ENCODE data around the gene PHF21B. TPM values are rescaled to one million over a fixed set of nuclear protein-coding genes. Genes with fewer than 3 reads are reported as not detected.

The PHF21B gene
- total RNA-seq, 5 donors from 2014 or later (not counting 1 experiment from before 2014, with no cell fraction given) = 0.15 to 0.36 TPM; not detected in 3

GRCh38 chr22:44914026-44914721, 95.6 kb downstream of the PHF21B start:
- Histone ChIP-seq H3K27ac (ENCODE audit: low read length) (no peak overlapping the region), H3K4me1 (ENCODE audit: control insufficient read depth in 1 of 2, extremely low read depth in 1 of 2, insufficient read depth in 2 of 2, low read length in 2 of 2) (no peaks in the 10 kb centered on the region), H3K9me3 (no peaks in the 10 kb centered on the region), H3K27me3 (replicated peaks in 1 of 2; ENCODE audit: control insufficient read depth in 2 of 2, extremely low read depth in 1 of 2, insufficient read depth in 2 of 2, low read length in 1 of 2) (peaks cover 0 to 39% of the 10 kb centered on the region in 2 experiments), H3K4me3 (ENCODE audit: control insufficient read depth in 1 of 2, extremely low read depth in 1 of 2, low read length in 1 of 2) (no peak overlapping the region), H3K36me3 (ENCODE audit: control insufficient read depth in 2 of 2, extremely low read depth in 1 of 2, insufficient read depth in 1 of 2, low read length in 1 of 2) (no peaks in the 10 kb centered on the region)
- H3K9me3 Mint-ChIP-seq = peaks cover 8 to 11% (median 8%) of the 10 kb centered on the region in 3 donors
- no peak overlapping the region for H3K27ac Mint-ChIP-seq
- 83% methylated on average over 5 of the region's 13 CpGs for WGBS (ENCODE audit: insufficient coverage)
- no peak overlapping the region for H3K4me3 Mint-ChIP-seq
- POLR2A ChIA-PET = no interaction called here
- no peaks in the 10 kb centered on the region for H3K4me1 Mint-ChIP-seq
- DNase-seq = no peak
- H3K36me3 Mint-ChIP-seq = no peaks in the 10 kb centered on the region
- CTCF ChIA-PET = no interaction called here
- ATAC-seq (replicated peaks in 1 of 4) = no peak
- H3K27me3 Mint-ChIP-seq = peaks cover 8 to 9% of the 10 kb centered on the region in 2 donors

GRCh38 chr22:44913198-44913983, 96.4 kb downstream of the PHF21B start:
- 85% methylated on average over 9 of the region's 24 CpGs for WGBS (ENCODE audit: insufficient coverage)
- H3K27ac Mint-ChIP-seq = no peak overlapping the region
- Histone ChIP-seq H3K4me3 (ENCODE audit: control insufficient read depth in 1 of 2, extremely low read depth in 1 of 2, low read length in 1 of 2) (no peak overlapping the region), H3K4me1 (ENCODE audit: control insufficient read depth in 1 of 2, extremely low read depth in 1 of 2, insufficient read depth in 2 of 2, low read length in 2 of 2) (no peaks in the 10 kb centered on the region), H3K27me3 (replicated peaks in 1 of 2; ENCODE audit: control insufficient read depth in 2 of 2, extremely low read depth in 1 of 2, insufficient read depth in 2 of 2, low read length in 1 of 2) (peaks cover 0 to 38% of the 10 kb centered on the region in 2 experiments), H3K9me3 (no peaks in the 10 kb centered on the region), H3K36me3 (ENCODE audit: control insufficient read depth in 2 of 2, extremely low read depth in 1 of 2, insufficient read depth in 1 of 2, low read length in 1 of 2) (no peaks in the 10 kb centered on the region), H3K27ac (ENCODE audit: low read length) (no peak overlapping the region)
- peaks cover 6 to 7% of the 10 kb centered on the region in 2 donors for H3K27me3 Mint-ChIP-seq
- H3K9me3 Mint-ChIP-seq = peaks cover 8 to 11% (median 8%) of the 10 kb centered on the region in 3 donors
- CTCF ChIA-PET = no interaction called here
- DNase-seq (no peak), ATAC-seq (replicated peaks in 1 of 4) (no peak)
- H3K36me3 Mint-ChIP-seq = no peaks in the 10 kb centered on the region
- no peaks in the 10 kb centered on the region for H3K4me1 Mint-ChIP-seq
- no peak overlapping the region for H3K4me3 Mint-ChIP-seq
- POLR2A ChIA-PET = no interaction called here

GRCh38 chr22:44909241-44909640, 100.6 kb downstream of the PHF21B start:
- H3K9me3 Mint-ChIP-seq = peaks cover 8 to 11% (median 8%) of the 10 kb centered on the region in 3 donors
- no peak overlapping the region for H3K27ac ChIP-seq (ENCODE audit: low read length)
- CTCF ChIA-PET = interaction anchor here in 1 of 2 donors (0.5 kb wide), 1 partner anchor 1801 kb away, joined by 3 read pairs; no protein-coding TSS in a partner anchor

GRCh38 chr22:44907765-44908737, 101.8 kb downstream of the PHF21B start:
- Mint-ChIP-seq H3K9me3 (peaks cover 8 to 11% (median 8%) of the 10 kb centered on the region in 3 donors), H3K27me3 (peaks cover 17 to 28% of the 10 kb centered on the region in 2 donors), H3K27ac (no peak overlapping the region), H3K36me3 (no peaks in the 10 kb centered on the region), H3K4me1 (no peaks in the 10 kb centered on the region), H3K4me3 (no peak overlapping the region)
- no peak overlapping the region for H3K27ac ChIP-seq (ENCODE audit: low read length)
- no peaks in the 10 kb centered on the region for H3K4me1 ChIP-seq (ENCODE audit: control insufficient read depth in 1 of 2, extremely low read depth in 1 of 2, insufficient read depth in 2 of 2, low read length in 2 of 2)
- ATAC-seq (replicated peaks in 1 of 4) (no peak), DNase-seq (no peak)
- H3K36me3 ChIP-seq (ENCODE audit: control insufficient read depth in 2 of 2, extremely low read depth in 1 of 2, insufficient read depth in 1 of 2, low read length in 1 of 2) = no peaks in the 10 kb centered on the region
- H3K4me3 ChIP-seq (ENCODE audit: control insufficient read depth in 1 of 2, extremely low read depth in 1 of 2, low read length in 1 of 2) = no peak overlapping the region
- no peaks in the 10 kb centered on the region for H3K9me3 ChIP-seq
- 85% methylated on average over 17 of the region's 21 CpGs for WGBS (ENCODE audit: insufficient coverage)
- CTCF ChIA-PET = no interaction called here
- POLR2A ChIA-PET = no interaction called here
- peaks cover 0 to 43% of the 10 kb centered on the region in 2 experiments for H3K27me3 ChIP-seq (replicated peaks in 1 of 2; ENCODE audit: control insufficient read depth in 2 of 2, extremely low read depth in 1 of 2, insufficient read depth in 2 of 2, low read length in 1 of 2)

More at GRCh38 chr22:44909241-44909640, 100.6 kb downstream of the PHF21B start:
- WGBS (ENCODE audit: insufficient coverage) = 87% methylated on average over 6 of the region's 6 CpGs
- DNase-seq = no peak
- no peak for ATAC-seq (replicated peaks in 1 of 4)
- Mint-ChIP-seq H3K4me3 (no peak overlapping the region), H3K36me3 (no peaks in the 10 kb centered on the region), H3K4me1 (no peaks in the 10 kb centered on the region), H3K27me3 (peaks cover 16 to 26% of the 10 kb centered on the region in 2 donors), H3K27ac (no peak overlapping the region)
- POLR2A ChIA-PET = no interaction called here
- no peaks in the 10 kb centered on the region for H3K36me3 ChIP-seq (ENCODE audit: control insufficient read depth in 2 of 2, extremely low read depth in 1 of 2, insufficient read depth in 1 of 2, low read length in 1 of 2)
- H3K27me3 ChIP-seq (replicated peaks in 1 of 2; ENCODE audit: control insufficient read depth in 2 of 2, extremely low read depth in 1 of 2, insufficient read depth in 2 of 2, low read length in 1 of 2) = peaks cover 0 to 54% of the 10 kb centered on the region in 2 experiments
- H3K4me3 ChIP-seq (ENCODE audit: control insufficient read depth in 1 of 2, extremely low read depth in 1 of 2, low read length in 1 of 2) = no peak overlapping the region
- H3K4me1 ChIP-seq (ENCODE audit: control insufficient read depth in 1 of 2, extremely low read depth in 1 of 2, insufficient read depth in 2 of 2, low read length in 2 of 2) = no peaks in the 10 kb centered on the region
- no peaks in the 10 kb centered on the region for H3K9me3 ChIP-seq

GRCh38 chr22:44906999-44907644, 102.7 kb downstream of the PHF21B start:
- no peaks in the 10 kb centered on the region for H3K36me3 ChIP-seq (ENCODE audit: control insufficient read depth in 2 of 2, extremely low read depth in 1 of 2, insufficient read depth in 1 of 2, low read length in 1 of 2)
- CTCF ChIA-PET = no interaction called here
- H3K4me3 ChIP-seq (ENCODE audit: control insufficient read depth in 1 of 2, extremely low read depth in 1 of 2, low read length in 1 of 2) = no peak overlapping the region
- peaks cover 10 to 16% (median 15%) of the 10 kb centered on the region in 3 donors for H3K9me3 Mint-ChIP-seq
- peaks cover 0 to 40% of the 10 kb centered on the region in 2 experiments for H3K27me3 ChIP-seq (replicated peaks in 1 of 2; ENCODE audit: control insufficient read depth in 2 of 2, extremely low read depth in 1 of 2, insufficient read depth in 2 of 2, low read length in 1 of 2)
- H3K4me3 Mint-ChIP-seq = no peak overlapping the region
- no peaks in the 10 kb centered on the region for H3K36me3 Mint-ChIP-seq
- ATAC-seq (replicated peaks in 1 of 4) (no peak), DNase-seq (no peak)
- 90% methylated on average over 14 of the region's 18 CpGs for WGBS (ENCODE audit: insufficient coverage)
- POLR2A ChIA-PET = no interaction called here
- no peak overlapping the region for H3K27ac Mint-ChIP-seq
- H3K27ac ChIP-seq (ENCODE audit: low read length) = no peak overlapping the region
- no peaks in the 10 kb centered on the region for H3K9me3 ChIP-seq
- peaks cover 20 to 32% of the 10 kb centered on the region in 2 donors for H3K27me3 Mint-ChIP-seq
- no peaks in the 10 kb centered on the region for H3K4me1 Mint-ChIP-seq
- no peaks in the 10 kb centered on the region for H3K4me1 ChIP-seq (ENCODE audit: control insufficient read depth in 1 of 2, extremely low read depth in 1 of 2, insufficient read depth in 2 of 2, low read length in 2 of 2)

Data from T-cell (primary cell).